A673 (cell line): ENCODE results near the gene MAGI3.

ENCODE experiments used
- EZH2 ChIP-seq: fragments of 200-600 bp; sonication (generic); IDR thresholded peaks from 2 replicates; pipeline ENCODE4 v1.6.1; 2017; ENCODE audit warnings: borderline replicate concordance, low read depth, mild to moderate bottlenecking, mixed read lengths, antibody characterized with exemption, low read length; ENCODE audit not compliant: poor library complexity, severe bottlenecking
- TF ChIP-seq, protein P1 (sequence below): fragments of 300-800, 200-600 bp; sonication (generic); conservative IDR thresholded peaks from 2 replicates; pipeline ENCODE4 v1.5.1; 2017; ENCODE audit warnings: low read depth, mild to moderate bottlenecking, antibody characterized with exemption, low read length, moderate library complexity, mixed read lengths

- TF ChIP-seq, protein P1, sequence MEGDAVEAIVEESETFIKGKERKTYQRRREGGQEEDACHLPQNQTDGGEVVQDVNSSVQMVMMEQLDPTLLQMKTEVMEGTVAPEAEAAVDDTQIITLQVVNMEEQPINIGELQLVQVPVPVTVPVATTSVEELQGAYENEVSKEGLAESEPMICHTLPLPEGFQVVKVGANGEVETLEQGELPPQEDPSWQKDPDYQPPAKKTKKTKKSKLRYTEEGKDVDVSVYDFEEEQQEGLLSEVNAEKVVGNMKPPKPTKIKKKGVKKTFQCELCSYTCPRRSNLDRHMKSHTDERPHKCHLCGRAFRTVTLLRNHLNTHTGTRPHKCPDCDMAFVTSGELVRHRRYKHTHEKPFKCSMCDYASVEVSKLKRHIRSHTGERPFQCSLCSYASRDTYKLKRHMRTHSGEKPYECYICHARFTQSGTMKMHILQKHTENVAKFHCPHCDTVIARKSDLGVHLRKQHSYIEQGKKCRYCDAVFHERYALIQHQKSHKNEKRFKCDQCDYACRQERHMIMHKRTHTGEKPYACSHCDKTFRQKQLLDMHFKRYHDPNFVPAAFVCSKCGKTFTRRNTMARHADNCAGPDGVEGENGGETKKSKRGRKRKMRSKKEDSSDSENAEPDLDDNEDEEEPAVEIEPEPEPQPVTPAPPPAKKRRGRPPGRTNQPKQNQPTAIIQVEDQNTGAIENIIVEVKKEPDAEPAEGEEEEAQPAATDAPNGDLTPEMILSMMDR, result no peak
- no peak for TF ChIP-seq EZH2
Measured at GRCh38 chr1:113669988-113670387, 279.7 kb downstream of the MAGI3 start.
